Right ventricle myocardium inferior (tissue), 1 donor: Measurements from ENCODE around the gene ANKS1A. TPM values are rescaled to one million over a fixed set of nuclear protein-coding genes. Genes with fewer than 3 reads are reported as not detected.
"Not testable (repeated sequence)": the region's sequence is repeated elsewhere in the genome, so short reads cannot be mapped to it uniquely, and the experiment has no call there.

Experiments
- ATAC-seq: fragments of 200-7000 bp; cut with Tn5 transposase; one replicate; pipeline ENCODE4 v1.9.1; 2020; ENCODE audit warnings: mild to moderate bottlenecking, moderate library complexity
- DNase-seq: peaks from one replicate; pipeline ENCODE4 v3.0.0; 2021; ENCODE audit errors: missing footprints
- intact Hi-C: fragments of 100-400 bp; cut with DNase I; formaldehyde crosslinking; loops from one replicate; pipeline ENCODE4 v1.11.0; 2022
- total RNA-seq: library from RNA; stranded (reverse); fragmentation: NEBNext Ultra II Directional; extraction: Animal tissue kit (Norgen Biotek cat#: 25700); gene quantifications from one replicate; pipeline ENCODE4 v1.2.1, GENCODE V29; 2021
- donor health status: DM: no; HTN: yes; CAD: no; lungs with severe emphysema.

ANKS1A gene
- total RNA-seq, 1 donor from 2014 or later: 26.8 TPM

- DNase-seq: no peak
- intact Hi-C loops: no loop called here
- ATAC-seq: no peak
Measured at GRCh38 chr6:34912715-34913464, 23.8 kb downstream of the ANKS1A start.

GRCh38 chr6:34914358-34914757 is 25.3 kb downstream of the ANKS1A start:
- no peak for DNase-seq
- intact Hi-C loops: no loop called here
- ATAC-seq: no peak

DNA sequence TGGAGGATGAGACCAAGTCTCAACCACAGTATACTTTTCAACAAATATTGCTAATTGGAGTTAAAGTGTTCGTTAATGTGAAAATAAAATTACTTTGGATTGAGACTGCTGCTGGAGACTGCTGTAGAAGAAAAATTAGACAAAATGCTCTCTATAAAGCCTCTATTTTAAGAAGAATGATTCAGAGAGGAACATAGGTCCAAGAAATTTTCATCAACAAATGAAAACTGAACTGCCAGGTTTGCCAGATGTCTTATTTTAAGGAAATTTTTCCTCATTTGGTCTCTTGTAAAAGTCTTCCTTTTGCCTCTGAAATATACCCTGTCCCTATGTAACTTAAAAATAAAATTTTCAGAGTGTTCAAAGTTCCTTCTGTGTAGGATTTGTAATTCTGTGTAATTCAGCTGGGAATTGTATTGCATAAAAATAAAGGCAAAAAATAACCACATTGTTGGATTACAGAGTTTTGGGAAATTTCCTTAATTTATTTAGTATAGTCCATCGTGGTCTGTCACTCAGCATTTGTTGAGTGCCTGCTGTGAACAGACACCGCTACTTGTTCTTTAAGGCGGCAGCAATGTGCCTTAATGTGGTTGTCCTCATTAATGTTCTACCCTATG is 27.4 kb downstream of the ANKS1A start:
- intact Hi-C loops: no loop called here
- ATAC-seq: peak; percentile 30
- no peak for DNase-seq

DNA sequence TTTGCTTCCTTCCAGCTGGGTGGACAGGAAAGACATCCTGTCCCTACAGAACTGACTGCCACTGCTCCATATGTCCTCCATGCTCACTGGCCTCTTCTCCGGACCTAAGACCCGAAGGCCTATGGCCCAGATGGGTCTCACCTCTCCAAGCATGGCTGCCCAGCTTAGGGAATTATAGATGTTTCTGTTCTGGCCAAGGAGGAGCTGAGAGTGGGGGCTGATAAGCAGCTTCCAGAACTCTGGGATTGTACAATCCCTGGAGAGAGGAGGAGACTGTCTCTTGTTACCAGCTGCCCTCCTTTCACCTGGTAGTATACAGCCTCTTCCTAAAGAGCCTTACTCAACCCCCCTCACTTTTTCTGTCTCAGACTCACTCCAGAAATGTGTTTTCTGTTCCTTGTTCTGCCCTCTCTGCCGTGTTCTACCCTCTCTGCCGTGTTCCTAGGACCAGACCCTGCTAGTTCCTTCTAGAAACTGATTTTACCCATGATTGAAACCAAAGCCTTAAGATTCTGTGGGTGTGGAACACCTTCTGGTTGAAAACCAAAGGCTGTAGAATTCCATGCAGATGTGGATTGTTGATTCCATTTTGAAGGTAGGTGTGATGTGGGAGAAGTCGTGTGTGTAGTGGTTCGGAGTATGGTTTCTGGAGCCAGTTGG is 28.7 kb downstream of the ANKS1A start:
- DNase-seq: no peak
- intact Hi-C loops: no loop called here
- ATAC-seq: peak; percentile 19

DNA sequence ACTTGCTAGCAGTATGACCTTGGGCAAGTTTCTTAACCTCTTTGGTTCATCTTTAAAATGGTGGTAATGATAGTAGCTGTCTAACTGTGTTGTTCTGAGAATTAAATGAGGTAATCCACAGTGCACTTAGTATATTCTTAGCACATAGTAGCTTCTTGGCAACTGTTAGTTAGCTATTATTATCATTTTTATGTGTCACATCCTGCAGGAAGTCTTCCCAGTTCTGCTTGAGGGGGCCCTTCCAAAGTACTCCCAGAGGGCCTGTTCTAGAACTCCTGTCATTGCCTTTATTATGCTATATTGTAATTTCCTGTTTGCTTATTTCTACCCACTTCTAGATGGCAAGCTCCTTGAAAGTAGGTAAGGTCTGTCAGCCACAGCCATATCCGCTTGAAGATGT is 30.6 kb downstream of the ANKS1A start:
- no peak for DNase-seq
- intact Hi-C loops: no loop called here
- peak; percentile 36 for ATAC-seq

DNA sequence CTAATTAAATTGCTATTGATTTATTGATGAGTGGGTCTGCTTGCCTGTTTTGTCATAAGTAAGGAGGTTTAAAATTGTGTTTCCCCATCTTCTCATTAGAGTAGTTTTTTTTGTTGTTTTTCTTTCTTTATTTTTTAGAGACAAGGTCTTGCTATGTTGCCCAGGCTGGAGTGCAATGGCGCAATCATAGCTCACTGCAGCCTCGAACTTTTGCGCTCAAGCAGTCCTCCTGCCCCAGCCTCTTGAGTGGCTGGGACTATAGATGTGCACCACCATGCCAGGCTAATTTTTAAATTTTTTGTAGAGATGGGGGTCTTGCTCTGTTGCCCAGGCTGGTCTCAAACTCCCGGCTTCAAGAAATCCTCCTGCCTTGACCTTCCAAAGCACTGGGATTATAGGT is 31.0 kb downstream of the ANKS1A start:
- intact Hi-C loops: no loop called here
- ATAC-seq: no peak
- DNase-seq: no peak

- DNase-seq: no peak
- intact Hi-C loops: no loop called here
- ATAC-seq: no peak
Measured at GRCh38 chr6:34922177-34922663, 33.2 kb downstream of the ANKS1A start.

DNA sequence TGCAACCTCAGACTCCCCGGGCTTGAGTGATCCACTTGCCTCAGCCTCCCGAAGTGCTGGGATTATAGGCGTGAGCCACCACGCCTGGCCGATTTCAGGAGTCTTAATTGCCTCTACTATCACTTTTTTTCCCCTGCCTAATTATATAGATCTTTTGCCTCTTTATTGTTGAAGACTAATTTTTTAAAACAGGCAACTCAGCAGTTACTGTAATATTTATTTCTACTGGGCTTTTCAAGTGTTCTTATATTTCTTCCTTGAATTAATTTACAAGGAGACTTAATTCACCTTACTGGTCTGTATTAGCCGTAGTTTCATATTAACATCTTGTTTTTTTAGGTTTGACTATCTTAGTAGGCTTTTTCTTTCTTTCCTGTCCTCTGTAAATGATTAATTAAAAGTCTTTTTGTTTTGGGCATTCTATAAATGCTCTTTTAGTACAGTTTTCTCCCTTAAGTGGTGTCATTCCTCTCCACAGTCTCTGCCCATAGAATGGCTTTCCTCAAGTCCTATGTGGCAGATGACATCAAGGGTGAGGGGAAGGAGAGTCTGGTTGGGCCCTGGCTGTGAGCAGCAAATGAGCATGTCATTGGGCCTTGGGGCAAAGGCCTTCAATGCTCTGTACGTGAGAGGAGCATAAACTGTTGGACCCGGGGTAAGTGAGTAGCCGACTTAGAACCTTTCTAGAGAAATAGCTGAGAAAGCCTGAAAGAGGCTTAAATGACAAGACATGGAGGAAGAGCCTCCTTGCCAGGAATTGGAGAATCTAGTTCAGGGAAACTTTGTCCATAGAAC is 36.0 kb downstream of the ANKS1A start:
- DNase-seq: no peak
- intact Hi-C loops: loop anchor here (5.0 kb wide), 1 partner anchor 33 kb away; no protein-coding TSS in a partner anchor
- no peak for ATAC-seq

- ATAC-seq (no peak), DNase-seq (no peak)
- intact Hi-C loops: loop anchor here (5.0 kb wide), 1 partner anchor 34 kb away; no protein-coding TSS in a partner anchor
Measured at GRCh38 chr6:34926655-34927054, 37.6 kb downstream of the ANKS1A start.

DNA sequence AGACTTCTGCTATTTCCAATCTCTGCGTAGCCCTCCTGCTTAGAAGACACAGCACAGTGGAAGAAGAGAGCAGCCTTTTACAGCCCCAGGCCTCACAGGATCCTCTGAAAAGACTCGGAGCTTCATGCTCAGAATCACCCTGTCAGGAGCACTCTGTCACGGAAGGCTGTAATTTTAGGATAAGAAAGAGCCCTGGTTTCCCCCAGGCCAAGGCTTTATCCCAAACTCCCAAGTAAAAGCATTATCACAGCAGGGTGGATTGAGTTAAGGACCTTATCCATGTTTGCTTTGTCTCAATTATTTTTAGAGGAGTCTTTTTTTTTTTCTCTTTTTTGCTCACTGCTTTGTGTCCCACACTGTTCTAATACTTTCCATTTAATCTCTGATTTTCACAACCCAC is 39.2 kb downstream of the ANKS1A start:
- intact Hi-C loops: loop anchor here (5.0 kb wide), 1 partner anchor 36 kb away; no protein-coding TSS in a partner anchor
- ATAC-seq: no peak
- no peak for DNase-seq

GRCh38 chr6:34928695-34929094 is 39.6 kb downstream of the ANKS1A start:
- no peak for DNase-seq

DNA sequence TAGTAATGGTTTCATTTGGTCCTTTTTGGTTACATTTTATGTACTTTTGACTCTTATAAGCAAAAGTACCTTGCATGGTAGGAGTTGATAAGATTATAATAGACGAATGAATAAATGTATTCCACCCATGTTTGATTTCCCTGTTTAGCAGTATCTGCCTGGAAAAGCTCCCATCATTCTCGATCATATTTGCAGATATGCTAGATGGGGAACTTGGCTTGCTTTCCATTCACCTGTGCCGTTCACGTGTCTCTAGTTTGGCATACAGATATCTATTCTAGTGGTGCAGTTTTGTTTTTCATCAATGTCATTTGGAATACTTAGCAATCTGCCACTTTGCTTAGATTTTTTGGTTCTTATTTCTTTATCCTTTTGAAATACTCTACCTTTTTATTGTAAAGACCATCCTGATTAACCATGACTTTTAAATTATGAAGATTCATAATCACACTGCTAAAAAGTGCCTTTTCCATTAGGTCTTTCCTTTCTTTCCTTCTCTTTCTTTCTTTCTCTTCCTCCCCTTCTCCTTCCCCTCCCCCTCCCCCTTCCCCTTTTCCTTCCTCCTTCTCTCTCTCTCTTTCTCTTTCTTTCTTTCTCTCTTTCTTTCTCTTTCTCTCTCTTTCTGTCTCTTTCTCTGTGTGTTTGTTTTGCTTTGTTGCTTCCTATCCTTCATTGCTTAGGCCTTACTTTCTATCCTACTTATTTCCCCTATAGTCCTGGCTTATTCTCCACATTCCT is 40.4 kb downstream of the ANKS1A start:
- DNase-seq: no peak
- ATAC-seq: no peak
- intact Hi-C loops: loop anchor here (5.0 kb wide), 1 partner anchor 37 kb away; no protein-coding TSS in a partner anchor

More at GRCh38 chr6:34928695-34929094, 39.6 kb downstream of the ANKS1A start:
- intact Hi-C loops: loop anchor here (5.0 kb wide), 1 partner anchor 36 kb away; no protein-coding TSS in a partner anchor
- ATAC-seq: no peak

DNA sequence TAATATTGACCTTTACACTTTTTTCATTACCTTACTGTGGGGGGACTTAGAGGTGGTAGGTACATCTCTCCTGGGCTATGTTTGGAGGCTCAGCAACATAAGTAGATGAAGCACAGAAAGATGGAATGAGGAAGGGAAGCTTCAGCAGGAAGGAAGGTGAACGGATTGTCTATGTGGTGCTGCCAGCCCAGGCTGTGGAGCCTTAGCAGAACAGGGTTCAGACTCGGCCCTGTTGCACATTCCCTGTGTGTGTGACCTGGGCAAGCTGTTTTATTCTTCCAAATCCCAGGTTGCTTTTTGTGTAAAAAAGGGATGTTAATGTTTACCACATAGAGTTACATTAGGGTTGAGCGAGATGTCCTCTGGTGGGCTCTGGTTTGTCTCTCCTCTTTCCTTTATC is 41.2 kb downstream of the ANKS1A start:
- DNase-seq: no peak
- intact Hi-C loops: no loop called here
- no peak for ATAC-seq

DNA sequence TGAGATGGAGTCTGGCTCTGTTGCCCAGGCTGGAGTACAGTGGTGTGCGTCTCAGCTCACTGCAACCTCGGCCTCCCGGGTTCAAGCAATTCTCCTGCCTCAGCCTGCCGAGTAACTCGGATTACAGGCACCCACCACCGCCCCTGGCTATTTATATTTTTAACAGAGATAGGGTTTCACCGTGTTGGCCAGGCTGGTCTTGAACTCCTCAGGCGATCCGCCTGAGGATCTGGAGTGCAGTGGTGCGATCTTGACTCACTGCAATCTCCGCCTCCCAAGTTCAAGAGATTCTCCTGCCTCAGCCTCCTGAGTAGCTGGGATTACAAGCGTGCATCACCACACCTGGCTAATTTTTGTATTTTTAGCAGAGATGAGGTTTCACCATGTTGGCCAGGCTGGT is 43.1 kb downstream of the ANKS1A start:
- DNase-seq, ATAC-seq, intact Hi-C loops: not testable (repeated sequence)

DNA sequence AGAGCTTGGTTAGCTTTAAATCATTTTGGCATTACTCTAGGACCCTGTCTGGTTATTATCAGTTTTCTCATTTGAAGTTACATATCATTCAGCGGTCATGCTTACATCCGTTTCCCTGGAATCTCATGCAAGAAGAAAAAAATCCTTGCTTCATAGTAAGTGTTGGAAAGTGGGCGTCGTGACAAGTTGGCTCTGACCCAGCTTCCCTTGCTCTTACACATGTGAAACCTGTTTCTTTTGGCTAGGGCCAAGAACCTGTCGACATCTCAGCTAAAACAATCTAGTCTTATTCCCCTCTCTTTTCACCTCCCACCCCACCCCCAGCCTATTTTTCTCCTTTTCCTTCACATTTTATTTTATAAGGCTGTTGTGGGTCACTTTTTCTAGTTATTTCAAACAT is 45.5 kb downstream of the ANKS1A start:
- DNase-seq: peak; percentile 76
- intact Hi-C loops: no loop called here
- peak; percentile 60 for ATAC-seq

GRCh38 chr6:34938268-34938667 is 49.2 kb downstream of the ANKS1A start:
- ATAC-seq (no peak), DNase-seq (no peak)
- intact Hi-C loops: no loop called here

- intact Hi-C loops: no loop called here
- ATAC-seq: peak; percentile 83
Measured at GRCh38 chr6:34940030-34940434, 51.0 kb downstream of the ANKS1A start.

DNA sequence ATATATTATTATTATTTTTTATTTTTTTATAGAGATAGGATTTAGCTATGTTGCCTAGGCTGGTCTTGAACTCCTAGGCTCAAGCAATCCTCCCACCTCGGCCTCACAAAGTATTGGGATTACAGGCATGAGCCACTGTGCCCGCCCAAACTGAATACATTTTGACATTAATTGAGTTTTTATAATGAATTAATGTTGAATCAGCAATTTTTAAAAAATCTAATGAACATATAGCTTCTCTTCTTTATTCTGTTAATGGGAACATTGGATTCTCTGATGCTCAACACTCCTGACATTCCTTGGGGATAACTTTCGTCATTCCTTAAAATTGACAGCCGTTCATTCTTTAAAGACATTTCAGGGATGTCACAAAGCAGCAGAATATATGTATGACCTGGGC is 52.4 kb downstream of the ANKS1A start:
- intact Hi-C loops: no loop called here
- DNase-seq (no peak), ATAC-seq (no peak)

More at GRCh38 chr6:34940030-34940434, 51.0 kb downstream of the ANKS1A start:
- DNase-seq: no peak
